ENCODE measurements around the gene ITGA2B. TPM values are rescaled to one million over a fixed set of nuclear protein-coding genes. Genes with fewer than 3 reads are reported as not detected.

Gene ITGA2B
- total and polyA plus RNA-seq, 2 experiments from 2014 or later: 0.77 to 3.6 TPM

GRCh38 chr17:44351464-44351863 is 38.0 kb downstream of the ITGA2B start:
- H3K4me1 ChIP-seq (ENCODE audit: insufficient read depth): peaks cover 4% of the 10 kb centered on the region
- no peaks in the 10 kb centered on the region for H3K36me3 ChIP-seq (replicated peaks; ENCODE audit: insufficient read depth, low read depth)
- H2AFZ ChIP-seq: no peak overlapping the region
- H3K27me3 ChIP-seq: no peaks in the 10 kb centered on the region
- H4K20me1 ChIP-seq (ENCODE audit: insufficient read depth, poor library complexity, severe bottlenecking): no peaks in the 10 kb centered on the region
- no peaks in the 10 kb centered on the region for H3K9me2 ChIP-seq (replicated peaks; ENCODE audit: insufficient read depth)
- no peak overlapping the region for H3K27ac ChIP-seq
- peaks cover 9% of the 10 kb centered on the region for H3K79me2 ChIP-seq
- TF ChIP-seq CTCF (IDR thresholded peaks at IDR 0.05; ENCODE audit: poor library complexity) (no peak), EZH2 (IDR thresholded peaks at IDR 0.05; ENCODE audit: borderline replicate concordance) (no peak), EZH2phosphoT487 (IDR thresholded peaks at IDR 0.05; ENCODE audit: low read depth, severe bottlenecking, unreplicated experiment) (no peak)
- no peaks in the 10 kb centered on the region for H3K9me3 ChIP-seq (ENCODE audit: low read depth)
- no peak overlapping the region for H3K4me2 ChIP-seq
- no peak for DNase-seq (ENCODE audit: low spot score)
- 88% methylated on average over 7 of the region's 8 CpGs for WGBS (ENCODE audit: low lambda C conversion rate, missing lambda C conversion rate)
- no peak overlapping the region for H3K4me3 ChIP-seq

- no peaks in the 10 kb centered on the region for H3K27me3 ChIP-seq
- WGBS (ENCODE audit: low lambda C conversion rate, missing lambda C conversion rate): 68% methylated on average over 6 of the region's 6 CpGs
- H3K4me2 ChIP-seq: no peak overlapping the region
- H3K4me1 ChIP-seq (ENCODE audit: insufficient read depth): peaks cover 4% of the 10 kb centered on the region
- no peaks in the 10 kb centered on the region for H3K9me2 ChIP-seq (replicated peaks; ENCODE audit: insufficient read depth)
- DNase-seq (ENCODE audit: low spot score): peak; percentile 82
- no peak for TF ChIP-seq EZH2 (IDR thresholded peaks at IDR 0.05; ENCODE audit: borderline replicate concordance)
- peak; percentile 65 for TF ChIP-seq CTCF (IDR thresholded peaks at IDR 0.05; ENCODE audit: poor library complexity)
- H3K9me3 ChIP-seq (ENCODE audit: low read depth): no peaks in the 10 kb centered on the region
- H3K79me2 ChIP-seq: peaks cover 15% of the 10 kb centered on the region
- H3K36me3 ChIP-seq (replicated peaks; ENCODE audit: insufficient read depth, low read depth): no peaks in the 10 kb centered on the region
- no peak overlapping the region for H3K4me3 ChIP-seq
- no peak overlapping the region for H3K27ac ChIP-seq
- H2AFZ ChIP-seq: no peak overlapping the region
- H4K20me1 ChIP-seq (ENCODE audit: insufficient read depth, poor library complexity, severe bottlenecking): no peaks in the 10 kb centered on the region
These were observed 38.7 kb downstream of the ITGA2B start for GRCh38 chr17:44350733-44351226.

- Histone ChIP-seq H3K27ac (no peak overlapping the region), H3K27me3 (no peaks in the 10 kb centered on the region), H3K4me2 (no peak overlapping the region), H3K9me3 (ENCODE audit: low read depth) (no peaks in the 10 kb centered on the region), H3K79me2 (peaks cover 15% of the 10 kb centered on the region), H4K20me1 (ENCODE audit: insufficient read depth, poor library complexity, severe bottlenecking) (no peaks in the 10 kb centered on the region), H3K36me3 (replicated peaks; ENCODE audit: insufficient read depth, low read depth) (no peaks in the 10 kb centered on the region), H3K4me1 (ENCODE audit: insufficient read depth) (peaks cover 4% of the 10 kb centered on the region), H3K4me3 (no peak overlapping the region), H3K9me2 (replicated peaks; ENCODE audit: insufficient read depth) (no peaks in the 10 kb centered on the region), H2AFZ (no peak overlapping the region)
- DNase-seq (ENCODE audit: low spot score): no peak
- 94% methylated on average over 12 of the region's 12 CpGs for WGBS (ENCODE audit: low lambda C conversion rate, missing lambda C conversion rate)
- no peak for TF ChIP-seq EZH2phosphoT487 (IDR thresholded peaks at IDR 0.05; ENCODE audit: low read depth, severe bottlenecking, unreplicated experiment)
- TF ChIP-seq EZH2 (IDR thresholded peaks at IDR 0.05; ENCODE audit: borderline replicate concordance): no peak
- TF ChIP-seq CTCF (IDR thresholded peaks at IDR 0.05; ENCODE audit: poor library complexity): no peak
These were observed 39.8 kb downstream of the ITGA2B start for GRCh38 chr17:44349553-44350070.

Data from hepatocyte (in vitro differentiated cells).